Natural killer cell treated with Interleukin-12 subunit alpha and Interleukin-12 subunit beta and Interleukin-15 and Interleukin-18, amount 100 ng/mL, for 72 hours (primary cell): Measurements from ENCODE around the gene KRTAP19-3. TPM values are rescaled to one million over a fixed set of nuclear protein-coding genes. Genes with fewer than 3 reads are reported as not detected.
"Not testable (repeated sequence)": the region's sequence is repeated elsewhere in the genome, so short reads cannot be mapped to it uniquely, and the experiment has no call there.

ENCODE experiments used
- ATAC-seq, 2 donors: fragments of 150-1000 bp; cut with Tn5 transposase in 1 of 2; sonication (Bioruptor Pico), chemical (Tn5 transposase) in 1 of 2; 2 replicates each; pipeline ENCODE4 v1.10.0; 2021
- DNase-seq: peaks from one replicate; pipeline ENCODE4 v3.0.0; 2022; ENCODE audit warnings: low spot score
- H3K27ac Mint-ChIP-seq, 2 donors: 1 replicate in 1 of 2; 2 replicates in 1 of 2; pipeline ENCODE4 v1.8.0; 2022; ENCODE audit warnings: mixed read lengths in 2 of 2, mild to moderate bottlenecking in 1 of 2, moderate library complexity in 1 of 2
- H3K27me3 Mint-ChIP-seq, 2 donors: 1 replicate in 1 of 2; 2 replicates in 1 of 2; pipeline ENCODE4 v1.8.0; 2022; ENCODE audit warnings: mixed read lengths in 2 of 2
- H3K36me3 Mint-ChIP-seq: one replicate; pipeline ENCODE4 v1.8.0; 2022; ENCODE audit warnings: mixed read lengths
- H3K4me1 Mint-ChIP-seq, 2 donors: 1 replicate in 1 of 2; 2 replicates in 1 of 2; pipeline ENCODE4 v1.8.0; 2022; ENCODE audit warnings: low read depth in 2 of 2, mixed read lengths in 2 of 2, mild to moderate bottlenecking in 1 of 2
- H3K4me3 Mint-ChIP-seq: one replicate; pipeline ENCODE4 v1.8.0; 2022; ENCODE audit warnings: mixed read lengths
- H3K9me3 Mint-ChIP-seq: 2 replicates; pipeline ENCODE4 v1.8.0; 2022; ENCODE audit warnings: mixed read lengths
- total RNA-seq, 2 donors: library from RNA; stranded (reverse); gene quantifications; one replicate each; pipeline ENCODE4 v1.2.3, GENCODE V29; 2022

KRTAP19-3 gene
- not detected for total RNA-seq

DNA sequence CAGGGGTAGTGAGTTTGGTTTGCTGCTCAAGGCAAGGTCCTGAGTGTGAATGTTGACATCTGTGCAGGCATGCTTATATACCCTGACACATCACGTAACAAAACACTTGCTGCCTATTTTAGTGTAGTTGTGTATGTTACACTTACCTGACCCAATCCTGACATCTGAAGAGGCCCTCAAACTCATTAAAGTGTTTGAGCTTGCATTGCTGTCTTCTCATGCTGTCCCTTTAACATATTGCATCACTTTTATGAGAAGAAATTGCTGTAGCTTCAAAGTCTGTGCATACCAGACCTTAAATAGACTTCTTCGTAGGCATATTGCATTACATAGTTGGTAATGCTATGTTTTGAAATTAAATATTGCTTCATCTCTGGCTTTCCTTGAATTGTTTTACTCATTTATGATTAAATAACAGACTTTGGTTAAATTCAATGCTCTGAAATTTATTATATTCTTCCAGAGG is at the start of gene KRTAP19-3:
KRTAP19-3 (minus strand) TSS at position 51 of the 466 bp plus-strand sequence. CDS start 56 bp downstream, outside the sequence.
- Mint-ChIP-seq H3K27me3 (no peaks in the 10 kb centered on the region), H3K4me3 (no peak within 1 kb of the TSS)
- no peak for ATAC-seq

DNA sequence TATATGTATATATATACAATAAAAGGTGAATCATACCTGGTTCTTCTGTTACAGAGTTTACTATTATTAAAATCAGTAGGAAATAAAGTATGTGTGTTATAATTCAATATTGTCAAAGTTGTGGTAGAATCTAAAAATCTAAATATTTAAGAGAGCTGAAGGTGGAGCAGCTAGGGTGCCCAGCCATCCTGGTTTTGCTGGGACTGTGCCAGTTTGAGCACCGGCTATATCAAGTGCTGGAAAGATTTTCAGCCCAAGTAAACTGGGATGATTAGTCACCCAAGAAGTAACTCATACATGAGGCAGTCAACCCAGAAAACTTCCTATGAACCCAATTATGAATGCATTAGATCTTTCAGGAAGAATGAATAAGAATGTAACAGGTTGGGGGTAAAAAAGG is 27.1 kb upstream of the KRTAP19-3 start:
- peaks cover 12% of the 10 kb centered on the region for H3K9me3 Mint-ChIP-seq
- H3K4me1 Mint-ChIP-seq, result no peaks in the 10 kb centered on the region
- H3K36me3 Mint-ChIP-seq, result no peaks in the 10 kb centered on the region
- H3K27ac Mint-ChIP-seq, result no peak overlapping the region
- H3K27me3 Mint-ChIP-seq, result no peaks in the 10 kb centered on the region
- no peak for DNase-seq
- no peak for ATAC-seq
- no peak overlapping the region for H3K4me3 Mint-ChIP-seq

More for the DNA sequence above, at the start of gene KRTAP19-3:
- H3K9me3 Mint-ChIP-seq, result peaks cover 7% of the 10 kb centered on the region
- no peak within 1 kb of the TSS for H3K27ac Mint-ChIP-seq
- no peaks in the 10 kb centered on the region for H3K36me3 Mint-ChIP-seq
- DNase-seq, result no peak
- no peaks in the 10 kb centered on the region for H3K4me1 Mint-ChIP-seq

GRCh38 chr21:30515681-30516080 is 23.9 kb upstream of the KRTAP19-3 start:
- peaks cover 12% of the 10 kb centered on the region for H3K9me3 Mint-ChIP-seq
- no peaks in the 10 kb centered on the region for H3K36me3 Mint-ChIP-seq
- no peak overlapping the region for H3K4me3 Mint-ChIP-seq
- DNase-seq (no peak), ATAC-seq (no peak)
- no peak overlapping the region for H3K27ac Mint-ChIP-seq
- H3K27me3 Mint-ChIP-seq, result no peaks in the 10 kb centered on the region
- no peaks in the 10 kb centered on the region for H3K4me1 Mint-ChIP-seq

DNA sequence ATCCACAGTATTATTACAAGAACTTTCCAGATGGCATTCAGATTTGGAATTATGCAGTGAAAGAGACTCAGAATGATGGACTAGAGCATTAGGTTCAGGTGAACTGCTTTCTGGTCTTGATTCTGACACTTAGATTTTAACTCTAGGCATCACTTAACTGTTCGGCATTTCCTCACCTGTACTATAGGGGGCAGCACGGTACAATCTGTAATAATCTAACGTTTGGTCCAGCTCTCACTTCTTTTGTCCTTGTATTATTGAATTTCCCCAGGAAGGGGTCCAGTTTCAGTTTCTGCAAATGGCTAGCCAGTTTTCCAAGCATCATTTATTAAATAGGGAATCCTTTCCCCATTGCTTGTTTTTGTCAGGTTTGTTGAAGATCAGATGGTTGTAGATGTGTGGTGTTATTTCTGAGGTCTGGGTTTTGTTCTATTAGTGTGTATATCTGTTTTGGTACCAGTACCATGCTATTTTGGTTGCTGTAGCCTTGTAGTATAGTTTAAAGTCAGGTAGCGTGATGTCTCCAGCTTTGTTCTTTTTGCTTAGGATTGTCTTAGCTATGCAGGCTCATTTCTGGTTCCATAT is 13.9 kb upstream of the KRTAP19-3 start:
- H3K36me3 Mint-ChIP-seq, H3K4me1 Mint-ChIP-seq, H3K4me3 Mint-ChIP-seq, DNase-seq, ATAC-seq, H3K27me3 Mint-ChIP-seq, H3K27ac Mint-ChIP-seq: not testable (repeated sequence)
- peaks cover 11% of the 10 kb centered on the region for H3K9me3 Mint-ChIP-seq

GRCh38 chr21:30502041-30502440 is 10.2 kb upstream of the KRTAP19-3 start, which contains the start of gene KRTAP19-5:
Gene KRTAP19-5 (minus strand): TSS chr21:30502141. CDS start chr21:30502090, 51 bp downstream.
- peaks cover 9% of the 10 kb centered on the region for H3K9me3 Mint-ChIP-seq
- H3K27ac Mint-ChIP-seq, result no peak within 1 kb of the TSS
- DNase-seq (no peak), ATAC-seq (no peak)
- H3K36me3 Mint-ChIP-seq, result no peaks in the 10 kb centered on the region
- H3K4me1 Mint-ChIP-seq, result no peaks in the 10 kb centered on the region
- no peak within 1 kb of the TSS for H3K4me3 Mint-ChIP-seq
- H3K27me3 Mint-ChIP-seq, result no peaks in the 10 kb centered on the region

- Mint-ChIP-seq H3K36me3 (no peaks in the 10 kb centered on the region), H3K4me3 (no peak within 1 kb of the TSS), H3K9me3 (peaks cover 8% of the 10 kb centered on the region), H3K27ac (no peak within 1 kb of the TSS), H3K27me3 (no peaks in the 10 kb centered on the region), H3K4me1 (no peaks in the 10 kb centered on the region)
- no peak for DNase-seq
- ATAC-seq, result no peak
These were observed 5.3 kb upstream of the KRTAP19-3 start, which contains the start of gene KRTAP19-4 for GRCh38 chr21:30497065-30497464. Gene KRTAP19-4 (minus strand): TSS chr21:30497165. CDS start chr21:30497110, 55 bp downstream.

- Mint-ChIP-seq H3K27me3 (no peaks in the 10 kb centered on the region), H3K4me3 (no peak within 1 kb of the TSS), H3K9me3 (peaks cover 13% of the 10 kb centered on the region), H3K4me1 (no peaks in the 10 kb centered on the region), H3K27ac (no peak within 1 kb of the TSS), H3K36me3 (no peaks in the 10 kb centered on the region)
- ATAC-seq (no peak), DNase-seq (no peak)
These were observed 4.5 kb downstream of the KRTAP19-3 start, which contains the start of gene KRTAP19-2 for GRCh38 chr21:30487336-30487735. Gene KRTAP19-2 (minus strand): TSS chr21:30487436. CDS start chr21:30487348, 88 bp downstream.

GRCh38 chr21:30486180-30486579 is 5.6 kb downstream of the KRTAP19-3 start:
- Mint-ChIP-seq H3K9me3 (peaks cover 18% of the 10 kb centered on the region), H3K4me1 (no peaks in the 10 kb centered on the region), H3K27me3 (no peaks in the 10 kb centered on the region), H3K36me3 (no peaks in the 10 kb centered on the region), H3K4me3 (no peak overlapping the region), H3K27ac (no peak overlapping the region)
- DNase-seq, result no peak
- ATAC-seq, result no peak

- no peaks in the 10 kb centered on the region for H3K4me1 Mint-ChIP-seq
- H3K4me3 Mint-ChIP-seq, result no peak overlapping the region
- ATAC-seq (no peak), DNase-seq (no peak)
- no peaks in the 10 kb centered on the region for H3K36me3 Mint-ChIP-seq
- H3K9me3 Mint-ChIP-seq, result peaks cover 19% of the 10 kb centered on the region
- no peaks in the 10 kb centered on the region for H3K27me3 Mint-ChIP-seq
- H3K27ac Mint-ChIP-seq, result no peak overlapping the region
These were observed 9.7 kb downstream of the KRTAP19-3 start for GRCh38 chr21:30482130-30482529.

DNA sequence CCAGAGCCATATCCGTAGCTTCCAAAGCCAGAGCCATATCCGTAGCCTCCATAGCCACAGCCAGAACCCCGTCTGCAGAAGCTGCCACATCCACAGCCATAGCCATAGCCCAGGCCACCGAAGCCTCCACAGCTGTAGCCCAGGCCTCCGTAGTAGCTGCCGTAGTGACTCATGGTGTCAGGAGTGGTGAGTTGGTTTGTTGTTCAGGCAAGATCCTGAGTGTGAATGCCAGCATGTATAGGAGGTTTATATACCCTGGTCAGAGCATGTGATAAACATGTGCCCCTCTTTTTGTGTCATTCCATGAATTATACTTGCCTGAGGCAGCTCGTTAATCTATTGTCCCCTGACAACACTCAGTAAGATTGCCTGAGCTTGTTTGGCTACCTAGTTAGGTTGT is 11.7 kb downstream of the KRTAP19-3 start, which contains the start of gene KRTAP19-1:
KRTAP19-1 (minus strand) TSS at position 223 of the 400 bp plus-strand sequence; CDS start at position 173, 50 bp downstream.
- Mint-ChIP-seq H3K27ac (no peak within 1 kb of the TSS), H3K9me3 (peaks cover 17% of the 10 kb centered on the region), H3K4me1 (no peaks in the 10 kb centered on the region), H3K4me3 (no peak within 1 kb of the TSS), H3K27me3 (no peaks in the 10 kb centered on the region), H3K36me3 (no peaks in the 10 kb centered on the region)
- DNase-seq (no peak), ATAC-seq (no peak)

DNA sequence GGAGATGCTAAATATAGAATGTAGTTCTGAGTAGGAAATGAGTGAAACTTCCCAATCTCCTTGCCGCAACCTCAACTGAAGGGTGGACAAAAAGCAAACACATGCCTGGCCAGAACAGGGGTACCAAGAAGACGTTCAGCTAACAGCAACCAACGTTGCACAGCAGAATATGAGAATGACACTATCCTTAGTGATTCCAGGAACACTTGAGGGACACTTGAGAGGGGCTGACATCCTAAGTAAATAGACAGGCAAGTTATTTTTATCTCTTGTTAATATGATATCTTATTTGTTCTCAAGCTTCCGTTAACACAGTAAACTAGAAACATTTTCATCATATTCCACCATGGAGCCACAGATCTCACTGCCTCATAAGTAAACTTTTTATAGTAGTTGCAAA is 12.6 kb downstream of the KRTAP19-3 start:
- Mint-ChIP-seq H3K27me3 (no peaks in the 10 kb centered on the region), H3K36me3 (no peaks in the 10 kb centered on the region), H3K4me1 (no peaks in the 10 kb centered on the region), H3K9me3 (peaks cover 13% of the 10 kb centered on the region), H3K4me3 (no peak overlapping the region), H3K27ac (no peak overlapping the region)
- DNase-seq (no peak), ATAC-seq (no peak)

- ATAC-seq (no peak), DNase-seq (no peak)
- Mint-ChIP-seq H3K4me1 (no peaks in the 10 kb centered on the region), H3K4me3 (no peak overlapping the region), H3K27me3 (no peaks in the 10 kb centered on the region), H3K27ac (no peak overlapping the region), H3K9me3 (peaks cover 13% of the 10 kb centered on the region), H3K36me3 (no peaks in the 10 kb centered on the region)
These were observed 13.8 kb downstream of the KRTAP19-3 start for GRCh38 chr21:30478004-30478403.

GRCh38 chr21:30468900-30469714 is 22.7 kb downstream of the KRTAP19-3 start:
- H3K36me3 Mint-ChIP-seq, result no peaks in the 10 kb centered on the region
- no peak for ATAC-seq
- H3K9me3 Mint-ChIP-seq, result peaks cover 13% of the 10 kb centered on the region
- DNase-seq, result no peak
- H3K4me3 Mint-ChIP-seq, result no peak overlapping the region
- H3K27me3 Mint-ChIP-seq, result no peaks in the 10 kb centered on the region
- H3K4me1 Mint-ChIP-seq, result no peaks in the 10 kb centered on the region
- H3K27ac Mint-ChIP-seq, result no peak overlapping the region

DNA sequence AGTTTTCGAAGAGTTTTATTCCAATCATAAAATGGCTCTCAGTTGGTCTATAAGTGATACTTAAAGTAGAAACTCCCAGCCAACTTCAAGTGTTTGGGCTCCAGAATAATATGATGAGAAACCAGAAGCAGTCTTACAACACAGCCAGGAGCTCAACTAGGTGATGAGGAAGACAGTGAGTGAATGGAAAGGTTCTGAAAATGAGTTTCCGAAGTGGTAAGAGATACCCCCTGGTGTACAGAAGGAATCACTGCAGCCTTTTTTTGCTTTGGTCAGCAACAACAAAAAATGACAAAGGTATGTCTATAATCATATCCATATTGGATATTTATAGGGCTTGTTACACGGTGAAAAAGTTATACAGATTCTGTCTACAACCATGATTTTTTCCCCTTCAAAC is 28.1 kb downstream of the KRTAP19-3 start:
- no peaks in the 10 kb centered on the region for H3K27me3 Mint-ChIP-seq
- H3K4me1 Mint-ChIP-seq, result no peaks in the 10 kb centered on the region
- no peak overlapping the region for H3K4me3 Mint-ChIP-seq
- no peaks in the 10 kb centered on the region for H3K36me3 Mint-ChIP-seq
- ATAC-seq, result no peak
- DNase-seq, result no peak
- peaks cover 7% of the 10 kb centered on the region for H3K9me3 Mint-ChIP-seq
- H3K27ac Mint-ChIP-seq, result no peak overlapping the region
